ENCODE results near the gene SIRPB2. TPM values are rescaled to one million over a fixed set of nuclear protein-coding genes. Genes with fewer than 3 reads are reported as not detected.

Gene SIRPB2
- total and polyA plus RNA-seq, 10 of the 15 experiments (the other 5 are each of a cell fraction or from before 2014, with no cell fraction given) = not detected

DNA sequence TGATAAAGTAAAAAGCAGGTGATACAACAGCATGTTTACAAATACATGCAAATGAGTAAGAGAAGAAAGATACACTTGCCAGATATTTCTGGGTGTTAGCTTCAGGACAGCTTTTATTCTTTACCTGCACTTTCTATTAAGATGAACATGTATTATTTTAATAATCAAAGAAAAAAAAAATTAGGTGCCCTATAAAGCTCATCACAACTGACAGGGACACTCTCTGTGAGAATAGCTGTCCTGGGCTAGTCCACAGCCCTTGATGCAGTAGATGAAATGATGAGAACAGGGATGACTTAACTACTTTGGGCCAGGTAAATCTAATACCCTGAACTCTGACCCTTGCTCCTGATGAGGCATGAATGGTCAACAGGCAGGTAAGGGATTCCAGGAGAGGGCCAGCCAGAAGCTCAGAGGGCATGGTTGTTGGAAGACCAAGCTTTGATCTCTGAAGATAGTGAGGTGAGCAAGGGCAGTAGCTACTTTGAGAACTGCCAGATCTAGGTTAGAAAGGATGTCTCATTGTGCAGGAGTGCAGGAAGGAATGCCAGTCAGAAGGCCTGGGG lies 40.2 kb downstream of the SIRPB2 start (continued):
- TF ChIP-seq, protein P1, sequence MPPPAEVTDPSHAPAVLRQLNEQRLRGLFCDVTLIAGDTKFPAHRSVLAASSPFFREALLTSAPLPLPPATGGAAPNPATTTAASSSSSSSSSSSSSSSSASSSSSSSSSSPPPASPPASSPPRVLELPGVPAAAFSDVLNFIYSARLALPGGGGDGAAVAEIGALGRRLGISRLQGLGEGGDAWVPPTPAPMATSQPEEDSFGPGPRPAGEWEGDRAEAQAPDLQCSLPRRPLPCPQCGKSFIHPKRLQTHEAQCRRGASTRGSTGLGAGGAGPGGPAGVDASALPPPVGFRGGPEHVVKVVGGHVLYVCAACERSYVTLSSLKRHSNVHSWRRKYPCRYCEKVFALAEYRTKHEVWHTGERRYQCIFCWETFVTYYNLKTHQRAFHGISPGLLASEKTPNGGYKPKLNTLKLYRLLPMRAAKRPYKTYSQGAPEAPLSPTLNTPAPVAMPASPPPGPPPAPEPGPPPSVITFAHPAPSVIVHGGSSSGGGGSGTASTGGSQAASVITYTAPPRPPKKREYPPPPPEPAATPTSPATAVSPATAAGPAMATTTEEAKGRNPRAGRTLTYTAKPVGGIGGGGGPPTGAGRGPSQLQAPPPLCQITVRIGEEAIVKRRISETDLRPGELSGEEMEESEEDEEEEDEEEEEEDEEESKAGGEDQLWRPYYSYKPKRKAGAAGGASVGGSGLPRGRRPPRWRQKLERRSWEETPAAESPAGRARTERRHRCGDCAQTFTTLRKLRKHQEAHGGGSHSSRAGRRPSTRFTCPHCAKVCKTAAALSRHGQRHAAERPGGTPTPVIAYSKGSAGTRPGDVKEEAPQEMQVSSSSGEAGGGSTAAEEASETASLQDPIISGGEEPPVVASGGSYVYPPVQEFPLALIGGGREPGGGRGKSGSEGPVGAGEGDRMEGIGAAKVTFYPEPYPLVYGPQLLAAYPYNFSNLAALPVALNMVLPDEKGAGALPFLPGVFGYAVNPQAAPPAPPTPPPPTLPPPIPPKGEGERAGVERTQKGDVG (CRISPR knock-in tag; IDR thresholded peaks at IDR 0.05) = no peak
- TF ChIP-seq YY1 (IDR thresholded peaks at IDR 0.05; ENCODE audit: low read depth, low read length) (no peak), IKZF2 (IDR thresholded peaks at IDR 0.05) (no peak), JUND (IDR thresholded peaks at IDR 0.05; ENCODE audit: low read depth, low read length) (no peak)

DNA sequence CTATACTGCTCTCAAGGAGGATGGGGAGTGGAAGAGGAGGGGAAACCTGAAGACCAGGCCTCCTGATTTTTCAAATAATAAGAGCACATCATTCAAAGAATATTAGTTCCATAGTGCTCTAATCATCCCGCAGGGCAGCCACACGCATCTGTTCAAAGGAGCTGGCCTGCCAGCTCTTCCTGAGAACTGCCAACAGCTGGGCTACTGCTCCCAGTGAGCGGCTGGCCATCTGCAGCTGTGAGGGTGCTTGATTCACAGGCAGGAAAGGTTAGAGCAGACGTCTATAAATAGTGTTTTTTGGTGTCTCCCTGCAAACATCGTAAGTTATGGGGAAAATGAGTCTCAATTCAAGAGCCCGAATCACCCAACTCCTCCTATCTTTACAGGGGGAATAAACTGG lies 41.9 kb downstream of the SIRPB2 start:
- Histone ChIP-seq H3K36me3 (ENCODE audit: control insufficient read depth in 2 of 2, insufficient read depth in 2 of 2, low read length in 1 of 2) (peaks cover 27 to 46% of the 10 kb centered on the region in 2 experiments), H3K4me3 (no peak overlapping the region), H2AFZ (ENCODE audit: control insufficient read depth, low read depth, low read length) (no peak overlapping the region), H3K9me3 (replicated peaks; ENCODE audit: control insufficient read depth, insufficient read depth, low read length) (no peaks in the 10 kb centered on the region), H3K79me2 (ENCODE audit: control insufficient read depth, insufficient read depth, low read length) (no peaks in the 10 kb centered on the region), H3K4me1 (ENCODE audit: control insufficient read depth, insufficient read depth, low read length) (no peaks in the 10 kb centered on the region), H3K27me3 (replicated peaks in 1 of 2; ENCODE audit: control insufficient read depth in 2 of 2, insufficient read depth in 2 of 2, low read length in 1 of 2) (no peaks in the 10 kb centered on the region), H4K20me1 (ENCODE audit: control insufficient read depth, insufficient read depth) (no peaks in the 10 kb centered on the region; the same call in 1 of the 2 replicates), H3K9ac (ENCODE audit: control insufficient read depth, insufficient read depth, low read length) (no peak overlapping the region), H3K4me2 (ENCODE audit: control insufficient read depth, insufficient read depth) (no peak overlapping the region), H3K27ac (ENCODE audit: control insufficient read depth, insufficient read depth) (no peak overlapping the region)
- ChIA-PET POLR2A (interaction anchor here (0.6 kb wide), 1 partner anchor 45 kb away, joined by 3 read pairs; no protein-coding TSS in a partner anchor), CTCF (interaction anchor here (2.1 to 3.0 kb wide), 2 partner anchors 9 to 12 kb away, joined by 7 to 22 read pairs; no protein-coding TSS in a partner anchor), SMC1A (ENCODE audit: uncharacterized antibody, unreplicated experiment) (interaction anchor here (1.5 kb wide), 1 partner anchor 12 kb away, joined by 3 read pairs; no protein-coding TSS in a partner anchor), RAD21 (ENCODE audit: unreplicated experiment) (interaction anchor here (2.0 kb wide), 1 partner anchor 54 kb away, joined by 6 read pairs; no protein-coding TSS in a partner anchor)
- no peak for ATAC-seq
- no peak for TF ChIP-seq RAD51 (IDR thresholded peaks at IDR 0.05)
- TF ChIP-seq YBX1 (IDR thresholded peaks at IDR 0.05) = no peak
- TF ChIP-seq CHD2 (IDR thresholded peaks at IDR 0.05; ENCODE audit: borderline replicate concordance, low read depth, low read length) = no peak
- no peak for TF ChIP-seq KAT2A (conservative IDR thresholded peaks at IDR 0.05; ENCODE audit: control insufficient read depth, low read depth, low read length)
- TF ChIP-seq TBL1XR1 (IDR thresholded peaks at IDR 0.05; ENCODE audit: low read depth, low read length) = no peak
- TF ChIP-seq FOXK2 (IDR thresholded peaks at IDR 0.05) = no peak
- WGBS (ENCODE audit: insufficient coverage, insufficient replicate concordance, low lambda C conversion rate, missing lambda C conversion rate) = 89% methylated on average over 6 of the region's 6 CpGs
- no peak for DNase-seq (ENCODE audit: low read depth, low spot score)
- no TSS peak for BruUV-seq (replicated peaks)
- intact Hi-C loops (cut with micrococcal nuclease; ENCODE audit: unreplicated experiment) (no loop called here), in situ Hi-C loops (cut with MboI) (no loop called here)
- FAIRE-seq = no peak

Measured in GM12878 (cell line).